COLO829 (cell line): ENCODE data around the gene POLD1.

Experiments used
- DNase-seq: peaks from one replicate; pipeline ENCODE4 v3.0.0; 2012; ENCODE audit warnings: low spot score

POLD1 gene

DNA sequence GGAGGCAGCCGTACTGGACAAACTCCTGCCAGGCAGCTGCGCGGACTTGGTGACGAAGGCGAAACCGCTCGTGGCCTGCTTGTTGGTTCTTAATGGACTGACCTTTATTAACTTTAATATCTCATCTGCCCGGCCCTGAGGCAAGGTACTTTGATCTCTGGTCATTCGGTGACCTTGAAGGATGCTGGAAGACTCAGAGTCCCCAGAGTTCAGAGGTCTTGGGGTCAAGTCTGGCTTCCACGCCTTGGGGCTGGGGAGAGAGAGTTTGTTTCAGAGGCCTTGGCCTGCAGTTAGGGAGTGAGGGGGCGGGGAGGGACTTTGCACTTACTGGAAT lies 82.5 kb downstream of the POLD1 start:
- DNase-seq: no peak

GRCh38 chr19:50467566-50467965 lies 83.4 kb downstream of the POLD1 start:
- no peak for DNase-seq
